ENCODE data around the gene BUD31. TPM values are rescaled to one million over a fixed set of nuclear protein-coding genes. Genes with fewer than 3 reads are reported as not detected.
"Not testable (repeated sequence)": the region's sequence is repeated elsewhere in the genome, so short reads cannot be mapped to it uniquely, and the experiment has no call there.

Gene BUD31
- total RNA-seq, 1 experiment from 2014 or later, result 109 TPM

DNA sequence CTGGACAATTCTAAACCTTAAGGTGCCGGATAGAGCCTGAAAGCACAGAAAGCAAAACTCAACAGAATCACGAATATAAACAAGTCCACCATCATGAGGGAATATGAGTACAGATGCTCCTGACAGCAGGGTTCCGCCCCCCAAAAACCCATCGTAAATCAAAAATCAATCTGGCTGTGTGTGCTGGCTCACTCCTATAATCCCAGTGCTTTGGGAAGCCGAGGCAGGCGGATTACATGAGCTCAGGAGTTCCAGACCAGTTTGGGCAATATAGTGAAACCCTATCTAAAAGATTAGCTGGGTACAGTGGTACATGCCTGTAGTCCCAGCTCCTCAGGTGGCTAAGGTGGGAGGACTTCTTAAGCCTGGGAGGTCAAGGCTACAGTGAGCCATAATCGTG, 12.2 kb downstream of the BUD31 start:
- Histone ChIP-seq H3K4me1 (replicated peaks) (no peaks in the 10 kb centered on the region), H3K4me3 (no peak overlapping the region), H3K27me3 (replicated peaks) (no peaks in the 10 kb centered on the region), H3K36me3 (peaks cover 87% of the 10 kb centered on the region), H3K27ac (no peak overlapping the region), H3K9me3 (replicated peaks) (no peaks in the 10 kb centered on the region)
- DNase-seq (ENCODE audit: low read depth in 1 of 2, low spot score in 2 of 2), result no peak

- Histone ChIP-seq H3K27me3 (replicated peaks) (no peaks in the 10 kb centered on the region), H3K4me3 (no peak overlapping the region), H3K27ac (no peak overlapping the region), H3K36me3 (peaks cover 75% of the 10 kb centered on the region), H3K9me3 (replicated peaks) (no peaks in the 10 kb centered on the region), H3K4me1 (replicated peaks) (no peaks in the 10 kb centered on the region)
- no peak for DNase-seq (ENCODE audit: low read depth in 1 of 2, low spot score in 2 of 2)
Measured at GRCh38 chr7:99422186-99422585, 13.4 kb downstream of the BUD31 start.

DNA sequence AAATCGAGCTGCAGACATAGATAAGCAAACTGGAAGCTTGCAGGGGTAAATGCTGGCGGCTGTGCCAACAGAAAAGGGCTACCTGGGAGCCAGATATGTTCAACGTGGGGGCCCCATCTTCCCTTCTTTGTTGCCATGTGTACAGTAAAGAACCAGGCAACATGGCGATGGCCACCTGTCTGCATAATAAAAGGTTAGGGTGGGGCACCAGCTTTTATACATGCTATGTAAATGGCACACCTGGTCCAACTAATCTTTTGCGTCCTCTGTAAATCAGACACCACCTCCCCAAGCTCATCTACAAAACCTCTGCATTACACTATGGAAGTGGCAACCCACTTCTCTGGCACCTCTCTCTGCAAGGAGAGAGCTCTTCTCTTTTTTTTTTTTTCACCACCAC, 13.9 kb downstream of the BUD31 start:
- no peak for DNase-seq (ENCODE audit: low read depth in 1 of 2, low spot score in 2 of 2)
- no peak overlapping the region for H3K4me3 ChIP-seq
- H3K27ac ChIP-seq, result no peak overlapping the region
- no peaks in the 10 kb centered on the region for H3K9me3 ChIP-seq (replicated peaks)
- H3K4me1 ChIP-seq (replicated peaks), result no peaks in the 10 kb centered on the region
- H3K27me3 ChIP-seq (replicated peaks), result no peaks in the 10 kb centered on the region
- H3K36me3 ChIP-seq, result peaks cover 71% of the 10 kb centered on the region

DNA sequence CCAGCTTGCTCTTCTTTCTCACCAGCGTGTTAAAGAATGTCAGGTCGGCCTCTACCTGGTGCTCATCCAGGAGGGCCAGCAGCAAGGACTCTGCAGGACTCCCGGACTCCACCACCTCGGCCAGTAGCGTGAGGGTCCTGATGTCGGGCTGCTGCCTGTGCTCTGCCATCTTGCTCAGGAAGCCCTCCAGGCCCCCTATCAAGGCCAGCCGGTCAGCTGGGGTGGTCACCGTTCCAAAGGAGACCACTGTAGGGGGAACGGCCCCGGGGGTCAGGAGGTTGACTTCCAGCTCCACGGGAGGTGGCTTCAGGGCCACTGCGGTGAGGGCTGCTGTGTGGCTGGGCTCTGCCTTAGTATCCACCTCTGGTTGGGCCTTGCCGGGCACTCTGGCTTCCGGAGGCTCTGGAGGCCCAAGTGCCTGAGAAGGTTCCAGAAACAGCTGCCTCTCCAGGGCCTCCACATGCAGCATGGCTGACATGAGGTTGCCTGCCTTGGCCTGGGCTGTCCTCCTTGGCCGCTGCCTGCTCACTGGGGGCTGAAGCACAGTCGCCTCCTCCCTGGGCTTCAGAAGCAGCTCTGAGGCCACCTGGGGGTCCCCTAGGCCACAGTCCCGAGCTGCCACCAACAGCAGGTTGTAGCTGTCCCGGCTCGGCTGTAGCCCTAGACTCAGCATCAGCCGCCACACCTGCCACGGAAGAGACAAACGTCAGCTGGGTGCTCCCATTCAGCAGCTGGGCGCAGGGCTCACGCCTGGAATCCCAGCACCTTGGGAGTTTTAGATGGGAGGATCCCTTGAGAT, 16.4 kb downstream of the BUD31 start:
- no peak overlapping the region for H3K4me3 ChIP-seq
- DNase-seq (ENCODE audit: low read depth in 1 of 2, low spot score in 2 of 2), result no peak
- H3K36me3 ChIP-seq, result peaks cover 58% of the 10 kb centered on the region
- H3K27ac ChIP-seq, result no peak overlapping the region
- no peaks in the 10 kb centered on the region for H3K9me3 ChIP-seq (replicated peaks)
- no peaks in the 10 kb centered on the region for H3K27me3 ChIP-seq (replicated peaks)
- H3K4me1 ChIP-seq (replicated peaks), result no peaks in the 10 kb centered on the region

DNA sequence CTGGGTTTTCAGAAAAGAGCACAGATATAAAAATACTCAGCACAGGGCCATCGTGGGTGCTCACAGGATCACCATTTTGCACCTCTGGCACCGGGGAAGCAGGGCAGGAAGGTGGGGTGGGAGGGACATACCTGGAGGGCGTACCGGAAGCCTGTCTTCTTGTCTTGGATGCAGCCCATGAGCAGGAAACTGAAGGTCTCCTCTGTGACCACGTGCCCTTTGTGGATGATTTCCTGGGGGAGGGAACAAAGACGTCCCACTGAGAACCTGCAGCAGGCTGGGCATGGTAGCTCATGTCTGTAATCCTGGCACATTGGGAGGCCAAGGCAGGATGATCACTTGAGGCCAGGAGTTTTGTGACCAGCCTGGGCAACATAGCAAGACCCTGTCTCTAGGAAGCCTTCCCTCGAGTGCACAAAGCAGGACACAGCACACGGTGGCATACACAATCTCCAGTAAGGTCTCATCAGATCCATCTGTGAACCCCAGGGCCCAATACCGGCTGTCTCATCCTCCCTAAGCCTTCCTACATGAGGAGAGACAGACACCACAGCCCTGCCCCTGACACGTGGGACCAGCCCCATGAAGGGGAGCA, 20.3 kb downstream of the BUD31 start:
- Histone ChIP-seq H3K36me3 (peaks cover 60% of the 10 kb centered on the region), H3K9me3 (replicated peaks) (no peaks in the 10 kb centered on the region), H3K27me3 (replicated peaks) (no peaks in the 10 kb centered on the region), H3K4me1 (replicated peaks) (no peaks in the 10 kb centered on the region), H3K27ac (no peak overlapping the region), H3K4me3 (no peak overlapping the region)
- no peak for DNase-seq (ENCODE audit: low read depth in 1 of 2, low spot score in 2 of 2)

- Histone ChIP-seq H3K27ac (no peak overlapping the region), H3K9me3 (replicated peaks) (no peaks in the 10 kb centered on the region), H3K4me3 (no peak overlapping the region), H3K4me1 (replicated peaks) (no peaks in the 10 kb centered on the region), H3K27me3 (replicated peaks) (no peaks in the 10 kb centered on the region), H3K36me3 (peaks cover 56% of the 10 kb centered on the region)
- DNase-seq (ENCODE audit: low read depth in 1 of 2, low spot score in 2 of 2), result no peak
Measured at GRCh38 chr7:99429756-99430155, 21.0 kb downstream of the BUD31 start.

DNA sequence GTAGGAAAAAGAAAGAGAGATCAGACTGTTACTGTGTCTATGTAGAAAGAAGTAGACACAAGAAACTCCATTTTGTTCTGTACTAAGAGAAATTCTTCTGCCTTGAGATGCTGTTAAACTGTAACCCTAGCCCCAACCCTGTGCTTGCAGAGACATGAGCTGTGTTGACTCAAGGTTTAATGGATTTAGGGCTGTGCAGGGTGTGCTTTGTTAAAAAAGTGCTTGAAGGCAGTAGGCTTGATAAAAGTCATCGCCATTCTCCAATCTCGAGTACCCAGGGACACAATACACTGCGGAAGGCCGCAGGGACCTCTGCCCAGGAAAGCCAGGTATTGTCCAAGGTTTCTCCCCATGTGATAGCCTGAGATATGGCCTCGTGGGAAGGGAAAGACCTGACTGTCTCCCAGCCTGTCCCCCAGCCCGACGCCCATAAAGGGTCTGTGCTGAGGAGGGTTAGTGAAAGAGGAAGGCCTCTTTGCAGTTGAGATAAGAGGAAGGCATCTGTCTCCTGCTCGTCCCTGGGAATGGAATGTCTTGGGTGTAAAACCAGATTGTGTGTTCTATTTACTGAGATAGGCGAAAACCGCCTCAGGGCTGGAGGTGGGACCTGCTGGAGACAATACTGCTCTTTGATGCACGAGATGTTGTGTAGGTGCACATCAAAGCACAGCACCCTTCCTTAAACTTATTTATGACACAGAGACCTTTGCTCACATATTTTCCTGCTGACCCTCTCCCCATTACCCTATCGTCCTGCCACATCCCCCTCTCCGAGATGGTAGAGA, 23.2 kb downstream of the BUD31 start:
- not testable (repeated sequence) for H3K27ac ChIP-seq; DNase-seq (ENCODE audit: low read depth in 1 of 2, low spot score in 2 of 2)

GRCh38 chr7:99433158-99433557, 24.4 kb downstream of the BUD31 start:
- DNase-seq (ENCODE audit: low read depth in 1 of 2, low spot score in 2 of 2), result no peak
- Histone ChIP-seq H3K4me3 (no peak overlapping the region), H3K9me3 (replicated peaks) (no peaks in the 10 kb centered on the region), H3K4me1 (replicated peaks) (peaks cover 4% of the 10 kb centered on the region), H3K36me3 (peaks cover 52% of the 10 kb centered on the region), H3K27ac (no peak overlapping the region), H3K27me3 (replicated peaks) (no peaks in the 10 kb centered on the region)

More for the DNA sequence above, 23.2 kb downstream of the BUD31 start:
- H3K4me1 ChIP-seq (replicated peaks); H3K4me3 ChIP-seq; H3K27me3 ChIP-seq (replicated peaks); H3K9me3 ChIP-seq (replicated peaks): not testable (repeated sequence)
- H3K36me3 ChIP-seq, result peaks cover 52% of the 10 kb centered on the region

GRCh38 chr7:99437946-99438572, 29.3 kb downstream of the BUD31 start:
- no peaks in the 10 kb centered on the region for H3K9me3 ChIP-seq (replicated peaks)
- peak overlapping the region; percentile 77 for H3K4me3 ChIP-seq
- peaks cover 13% of the 10 kb centered on the region for H3K4me1 ChIP-seq (replicated peaks)
- no peak for DNase-seq (ENCODE audit: low read depth in 1 of 2, low spot score in 2 of 2)
- peaks cover 42% of the 10 kb centered on the region for H3K36me3 ChIP-seq
- no peaks in the 10 kb centered on the region for H3K27me3 ChIP-seq (replicated peaks)
- H3K27ac ChIP-seq, result peak overlapping the region; percentile 26; the same call in 1 of the 2 replicates

DNA sequence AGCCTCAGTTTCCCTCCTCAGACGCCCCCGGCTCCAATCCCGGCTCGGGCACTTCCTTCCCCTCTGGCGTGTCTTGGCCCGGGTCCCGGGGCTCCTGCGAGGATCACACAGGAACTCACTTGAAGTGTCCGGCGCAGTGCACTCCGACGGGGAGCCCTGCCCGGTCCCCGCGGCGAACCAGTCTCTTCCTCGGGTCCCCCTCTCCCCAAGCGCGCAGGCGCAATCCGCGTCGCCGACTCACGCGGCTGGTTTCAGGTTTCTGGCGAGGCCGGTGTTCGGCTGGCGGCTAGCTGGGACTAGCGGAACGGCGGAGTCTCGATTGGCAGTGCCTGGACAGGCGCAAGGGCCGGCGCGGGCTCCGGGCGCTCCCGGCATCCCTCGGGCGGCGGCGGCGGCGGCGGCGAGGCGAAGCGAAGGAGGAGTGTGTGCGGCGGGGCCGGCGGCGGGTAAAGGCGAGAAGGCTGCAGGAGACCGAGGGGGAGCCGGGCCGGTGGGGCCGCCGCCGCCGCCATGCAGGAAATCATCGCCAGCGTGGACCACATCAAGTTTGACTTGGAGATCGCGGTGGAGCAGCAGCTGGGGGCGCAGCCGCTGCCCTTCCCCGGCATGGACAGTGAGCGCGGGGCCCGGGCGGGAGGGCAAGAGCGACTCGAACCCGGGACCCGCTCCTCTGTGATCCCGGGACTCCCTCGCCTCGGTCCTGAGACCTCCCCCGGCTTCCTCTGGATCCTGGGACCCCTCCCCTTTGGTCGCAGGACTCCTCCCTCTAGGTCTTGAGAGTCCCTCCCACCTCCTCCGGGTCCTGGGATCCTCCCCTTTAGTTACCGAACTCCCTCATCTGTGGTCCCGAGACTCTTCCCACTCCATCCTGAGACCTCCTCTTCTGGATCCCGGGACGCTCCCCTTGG, 30.1 kb downstream of the BUD31 start, which contains the start of the genes CPSF4 and PTCD1:
Gene CPSF4, plus strand, starts transcription at position 371 of the 908 bp plus-strand sequence. Its CDS starts 140 bp downstream, at position 511.
Gene PTCD1, minus strand, starts transcription at position 226 of the 908 bp plus-strand sequence. CDS start 3,556 bp downstream, outside the sequence.
- H3K27ac ChIP-seq, result peak within 1 kb of the TSS; percentile 26; the same call in 1 of the 2 replicates
- peaks cover 43% of the 10 kb centered on the region for H3K36me3 ChIP-seq
- H3K4me1 ChIP-seq (replicated peaks), result peaks cover 13% of the 10 kb centered on the region
- peak within 1 kb of the TSS; percentile 77 for H3K4me3 ChIP-seq
- H3K27me3 ChIP-seq (replicated peaks), result no peaks in the 10 kb centered on the region
- no peaks in the 10 kb centered on the region for H3K9me3 ChIP-seq (replicated peaks)
- peak; percentile 86 to 97 for DNase-seq (ENCODE audit: low read depth in 1 of 2, low spot score in 2 of 2)

GRCh38 chr7:99440195-99440594, 31.4 kb downstream of the BUD31 start:
- Histone ChIP-seq H3K36me3 (peaks cover 49% of the 10 kb centered on the region), H3K27ac (no peak overlapping the region), H3K9me3 (replicated peaks) (no peaks in the 10 kb centered on the region), H3K4me3 (peak overlapping the region; percentile 77; the same call in 1 of the 2 replicates), H3K27me3 (replicated peaks) (no peaks in the 10 kb centered on the region), H3K4me1 (replicated peaks) (peaks cover 13% of the 10 kb centered on the region)
- DNase-seq (ENCODE audit: low read depth in 1 of 2, low spot score in 2 of 2), result no peak

GRCh38 chr7:99446096-99446495, 37.3 kb downstream of the BUD31 start:
- Histone ChIP-seq H3K4me1 (replicated peaks) (no peaks in the 10 kb centered on the region), H3K4me3 (no peak overlapping the region), H3K27me3 (replicated peaks) (no peaks in the 10 kb centered on the region), H3K36me3 (peaks cover 88% of the 10 kb centered on the region), H3K27ac (no peak overlapping the region), H3K9me3 (replicated peaks) (no peaks in the 10 kb centered on the region)
- DNase-seq (ENCODE audit: low read depth in 1 of 2, low spot score in 2 of 2), result no peak

Measured in SJSA1 (cell line).